WERI-Rb-1 (cell line): ENCODE data around the gene MRAP.

Source experiments
- DNase-seq: peaks from one replicate; pipeline ENCODE4 v3.0.0-alpha.2; 2020
- H3K27ac ChIP-seq: fragments of 250-450 bp; sonication (Bioruptor Pico); 2 replicates; pipeline ENCODE4 v1.5.1; 2020; ENCODE audit warnings: mild to moderate bottlenecking, moderate library complexity
- H3K27me3 ChIP-seq: fragments of 250-450 bp; sonication (Bioruptor Pico); 2 replicates; pipeline ENCODE4 v1.5.1; 2021; ENCODE audit warnings: mild to moderate bottlenecking, low read depth, moderate library complexity; ENCODE audit not compliant: insufficient read depth, severe bottlenecking
- H3K36me3 ChIP-seq: fragments of 250-450 bp; sonication (Bioruptor Pico); 2 replicates; pipeline ENCODE4 v1.5.1; 2020; ENCODE audit warnings: mild to moderate bottlenecking, moderate library complexity
- H3K4me3 ChIP-seq: 2 replicates; pipeline ENCODE4 v1.5.1; 2011; ENCODE audit warnings: low read depth, mild to moderate bottlenecking, control low read depth, low read length
- H3K9me3 ChIP-seq: fragments of 250-450 bp; sonication (Bioruptor Pico); 2 replicates; pipeline ENCODE4 v1.5.1; 2021; ENCODE audit warnings: mild to moderate bottlenecking, moderate library complexity; ENCODE audit not compliant: severe bottlenecking
- CTCF ChIP-seq: IDR thresholded peaks from 2 replicates; pipeline ENCODE4 v1.5.1; 2011; ENCODE audit warnings: low read depth, mild to moderate bottlenecking, control low read depth, inconsistent platforms, low read length

MRAP gene

GRCh38 chr21:32281531-32281930, 17.1 kb upstream of the MRAP start:
- Histone ChIP-seq H3K27ac (no peak overlapping the region), H3K27me3 (no peaks in the 10 kb centered on the region), H3K4me3 (no peak overlapping the region), H3K9me3 (no peaks in the 10 kb centered on the region), H3K36me3 (no peaks in the 10 kb centered on the region)
- TF ChIP-seq CTCF: no peak
- no peak for DNase-seq

GRCh38 chr21:32282992-32283391, 15.7 kb upstream of the MRAP start:
- Histone ChIP-seq H3K4me3 (no peak overlapping the region), H3K27ac (no peak overlapping the region), H3K9me3 (no peaks in the 10 kb centered on the region), H3K27me3 (no peaks in the 10 kb centered on the region), H3K36me3 (no peaks in the 10 kb centered on the region)
- no peak for TF ChIP-seq CTCF
- no peak for DNase-seq

- Histone ChIP-seq H3K4me3 (no peak overlapping the region), H3K9me3 (no peaks in the 10 kb centered on the region), H3K36me3 (no peaks in the 10 kb centered on the region), H3K27ac (no peak overlapping the region), H3K27me3 (no peaks in the 10 kb centered on the region)
- DNase-seq: no peak
- no peak for TF ChIP-seq CTCF
Measured at GRCh38 chr21:32285476-32285875, 13.2 kb upstream of the MRAP start.

- Histone ChIP-seq H3K9me3 (no peaks in the 10 kb centered on the region), H3K27me3 (no peaks in the 10 kb centered on the region), H3K27ac (no peak overlapping the region), H3K4me3 (no peak overlapping the region), H3K36me3 (no peaks in the 10 kb centered on the region; the same call in 1 of the 2 replicates)
- no peak for DNase-seq
- TF ChIP-seq CTCF: no peak
Measured at GRCh38 chr21:32297449-32297848, 1.2 kb upstream of the MRAP start.

GRCh38 chr21:32298148-32298559, 501 bp upstream of the MRAP start:
- H3K27ac ChIP-seq: no peak overlapping the region

More at GRCh38 chr21:32298148-32298559, 501 bp upstream of the MRAP start:
- DNase-seq: no peak
- Histone ChIP-seq H3K36me3 (no peaks in the 10 kb centered on the region; the same call in 1 of the 2 replicates), H3K27me3 (no peaks in the 10 kb centered on the region), H3K4me3 (no peak overlapping the region), H3K9me3 (no peaks in the 10 kb centered on the region)
- TF ChIP-seq CTCF: no peak
